Activated CD4-positive, alpha-beta T cell treated with anti-CD3 and anti-CD28 coated beads, Interleukin-2, amount 50 U/mL, for 16 hours (primary cell): Measurements from ENCODE around the gene CROCC.
"Not testable (repeated sequence)": the region's sequence is repeated elsewhere in the genome, so short reads cannot be mapped to it uniquely, and the experiment has no call there.

ENCODE experiments used
- DNase-seq: peaks from one replicate; pipeline ENCODE4 v3.0.0-alpha.2; 2020

Gene CROCC, protein sequence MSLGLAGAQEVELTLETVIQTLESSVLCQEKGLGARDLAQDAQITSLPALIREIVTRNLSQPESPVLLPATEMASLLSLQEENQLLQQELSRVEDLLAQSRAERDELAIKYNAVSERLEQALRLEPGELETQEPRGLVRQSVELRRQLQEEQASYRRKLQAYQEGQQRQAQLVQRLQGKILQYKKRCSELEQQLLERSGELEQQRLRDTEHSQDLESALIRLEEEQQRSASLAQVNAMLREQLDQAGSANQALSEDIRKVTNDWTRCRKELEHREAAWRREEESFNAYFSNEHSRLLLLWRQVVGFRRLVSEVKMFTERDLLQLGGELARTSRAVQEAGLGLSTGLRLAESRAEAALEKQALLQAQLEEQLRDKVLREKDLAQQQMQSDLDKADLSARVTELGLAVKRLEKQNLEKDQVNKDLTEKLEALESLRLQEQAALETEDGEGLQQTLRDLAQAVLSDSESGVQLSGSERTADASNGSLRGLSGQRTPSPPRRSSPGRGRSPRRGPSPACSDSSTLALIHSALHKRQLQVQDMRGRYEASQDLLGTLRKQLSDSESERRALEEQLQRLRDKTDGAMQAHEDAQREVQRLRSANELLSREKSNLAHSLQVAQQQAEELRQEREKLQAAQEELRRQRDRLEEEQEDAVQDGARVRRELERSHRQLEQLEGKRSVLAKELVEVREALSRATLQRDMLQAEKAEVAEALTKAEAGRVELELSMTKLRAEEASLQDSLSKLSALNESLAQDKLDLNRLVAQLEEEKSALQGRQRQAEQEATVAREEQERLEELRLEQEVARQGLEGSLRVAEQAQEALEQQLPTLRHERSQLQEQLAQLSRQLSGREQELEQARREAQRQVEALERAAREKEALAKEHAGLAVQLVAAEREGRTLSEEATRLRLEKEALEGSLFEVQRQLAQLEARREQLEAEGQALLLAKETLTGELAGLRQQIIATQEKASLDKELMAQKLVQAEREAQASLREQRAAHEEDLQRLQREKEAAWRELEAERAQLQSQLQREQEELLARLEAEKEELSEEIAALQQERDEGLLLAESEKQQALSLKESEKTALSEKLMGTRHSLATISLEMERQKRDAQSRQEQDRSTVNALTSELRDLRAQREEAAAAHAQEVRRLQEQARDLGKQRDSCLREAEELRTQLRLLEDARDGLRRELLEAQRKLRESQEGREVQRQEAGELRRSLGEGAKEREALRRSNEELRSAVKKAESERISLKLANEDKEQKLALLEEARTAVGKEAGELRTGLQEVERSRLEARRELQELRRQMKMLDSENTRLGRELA (N-terminal part only)

DNA sequence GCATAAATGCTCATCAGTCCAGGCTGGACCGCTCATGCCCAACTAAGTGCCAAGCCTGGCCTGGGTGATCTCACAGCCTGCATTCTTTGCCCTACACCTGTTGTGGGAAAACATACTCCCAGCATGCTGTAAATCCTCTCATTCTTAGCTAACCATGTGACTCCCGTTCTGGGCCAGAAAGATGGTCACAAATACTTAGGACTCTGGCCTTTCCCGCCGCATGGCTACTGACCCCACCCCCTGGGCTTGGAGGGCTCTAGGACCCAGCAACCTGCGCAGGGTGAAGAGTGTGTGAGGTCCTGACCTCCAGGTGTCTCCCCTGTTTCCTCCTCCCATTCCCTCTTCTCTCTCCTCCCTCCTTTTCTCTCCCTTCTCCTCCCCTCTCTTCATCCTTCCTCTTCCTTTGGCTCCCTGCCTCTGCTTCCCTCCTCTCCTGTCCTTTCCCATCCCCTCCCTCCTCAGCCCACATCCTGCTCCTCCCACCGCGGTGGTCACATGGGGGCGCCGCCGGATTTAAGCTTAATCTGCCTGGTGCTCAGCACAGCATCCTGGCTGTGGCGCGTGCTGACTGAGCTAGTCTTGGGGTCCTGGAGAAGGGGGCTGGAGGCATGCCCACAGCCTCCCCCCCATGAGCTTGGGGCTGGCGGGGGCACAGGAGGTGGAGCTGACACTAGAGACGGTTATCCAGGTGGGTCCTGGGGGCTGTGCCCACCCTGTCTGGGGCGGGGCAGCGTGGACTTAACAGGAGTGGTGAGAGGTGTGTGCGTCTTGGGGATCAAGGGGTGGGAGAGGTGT, at the start of gene CROCC:
TSS of gene CROCC (plus strand) at position 541 of the 795 bp plus-strand sequence. CDS start at position 629, 88 bp downstream.
- DNase-seq: no peak

DNA sequence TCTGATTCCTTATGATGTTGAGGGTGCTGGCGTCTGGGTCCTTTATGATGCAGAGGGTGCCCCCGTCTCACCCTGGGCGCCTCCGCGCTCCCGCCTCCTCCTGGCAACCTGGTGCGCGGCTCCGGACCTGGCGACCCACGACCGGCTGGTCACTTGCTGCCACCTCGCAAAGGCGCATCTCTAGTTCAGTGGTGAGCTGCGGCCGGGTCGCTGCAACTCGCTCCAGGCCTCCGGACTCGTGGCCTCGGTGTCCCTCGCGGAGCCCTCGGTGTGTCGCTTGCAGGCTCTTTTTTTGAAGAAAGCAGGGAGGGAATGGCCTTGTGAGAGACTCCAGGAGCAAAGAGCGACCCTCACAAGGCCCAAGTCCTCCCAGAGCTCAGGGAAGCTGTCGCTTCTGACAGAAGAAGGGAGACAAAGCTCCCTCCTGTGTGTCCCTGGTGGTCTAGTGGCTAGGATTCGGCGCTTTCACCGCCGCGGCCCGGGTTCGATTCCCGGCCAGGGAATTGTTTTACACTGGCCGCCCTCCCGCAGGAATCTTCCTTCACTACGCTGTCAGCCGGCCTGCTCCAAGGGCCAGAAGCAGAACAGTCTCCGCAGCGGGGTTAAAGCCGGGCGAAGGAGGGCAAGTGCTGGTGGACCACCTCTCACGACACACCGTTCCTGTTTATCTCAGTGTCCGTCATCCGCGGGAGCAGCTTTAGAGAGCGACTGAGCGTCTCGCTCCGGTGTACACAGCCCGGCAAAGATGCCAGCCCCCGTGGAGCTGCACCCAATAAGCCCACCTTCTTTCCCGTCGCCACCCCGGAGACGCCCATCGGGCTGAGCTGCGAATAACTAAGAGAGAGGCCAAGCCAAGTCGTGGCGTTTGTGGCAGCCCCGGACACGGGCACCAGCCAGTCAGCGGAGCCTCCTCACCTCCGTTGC, 49.3 kb upstream of the CROCC start:
- DNase-seq: peak; percentile 89

DNA sequence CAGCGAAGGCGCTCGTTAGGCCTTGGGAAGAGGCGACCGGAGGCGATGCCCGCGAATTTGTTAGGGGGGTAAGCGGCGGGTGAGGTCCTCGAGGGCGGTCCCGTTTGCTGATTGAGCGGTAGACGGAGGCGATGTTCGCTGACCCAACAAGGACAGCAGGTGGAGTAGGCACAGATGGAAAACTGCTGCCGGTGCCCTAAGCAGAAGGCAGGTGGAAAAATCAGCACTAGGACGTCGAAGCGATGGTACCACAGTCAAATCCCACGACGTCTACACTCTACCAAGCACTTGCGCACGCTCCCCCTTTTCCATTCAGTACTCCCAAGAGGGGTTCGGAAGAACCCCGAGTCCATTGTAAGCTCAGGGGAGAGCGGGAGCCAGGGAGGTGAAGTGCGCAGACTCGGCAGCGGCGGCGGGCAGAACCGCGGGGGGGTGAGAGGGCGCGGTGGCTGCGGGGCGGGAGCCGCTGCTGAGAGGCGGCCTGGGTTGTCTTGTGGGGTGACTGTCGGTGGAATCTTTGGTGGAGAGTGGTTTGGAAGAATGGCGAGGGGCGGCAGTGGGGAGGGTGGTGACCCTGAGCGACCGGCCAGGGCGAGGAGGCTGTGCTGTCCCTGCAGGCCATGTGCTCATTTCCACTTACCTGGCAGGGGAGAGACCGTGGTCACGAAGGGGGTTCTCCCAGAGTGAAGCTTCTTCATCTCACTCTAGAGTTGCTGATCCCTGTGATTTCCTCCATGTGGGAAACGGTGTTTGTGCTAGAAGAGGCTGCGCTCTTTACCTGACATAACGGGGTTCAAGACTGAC, 48.5 kb upstream of the CROCC start:
- DNase-seq: peak; percentile 22

DNA sequence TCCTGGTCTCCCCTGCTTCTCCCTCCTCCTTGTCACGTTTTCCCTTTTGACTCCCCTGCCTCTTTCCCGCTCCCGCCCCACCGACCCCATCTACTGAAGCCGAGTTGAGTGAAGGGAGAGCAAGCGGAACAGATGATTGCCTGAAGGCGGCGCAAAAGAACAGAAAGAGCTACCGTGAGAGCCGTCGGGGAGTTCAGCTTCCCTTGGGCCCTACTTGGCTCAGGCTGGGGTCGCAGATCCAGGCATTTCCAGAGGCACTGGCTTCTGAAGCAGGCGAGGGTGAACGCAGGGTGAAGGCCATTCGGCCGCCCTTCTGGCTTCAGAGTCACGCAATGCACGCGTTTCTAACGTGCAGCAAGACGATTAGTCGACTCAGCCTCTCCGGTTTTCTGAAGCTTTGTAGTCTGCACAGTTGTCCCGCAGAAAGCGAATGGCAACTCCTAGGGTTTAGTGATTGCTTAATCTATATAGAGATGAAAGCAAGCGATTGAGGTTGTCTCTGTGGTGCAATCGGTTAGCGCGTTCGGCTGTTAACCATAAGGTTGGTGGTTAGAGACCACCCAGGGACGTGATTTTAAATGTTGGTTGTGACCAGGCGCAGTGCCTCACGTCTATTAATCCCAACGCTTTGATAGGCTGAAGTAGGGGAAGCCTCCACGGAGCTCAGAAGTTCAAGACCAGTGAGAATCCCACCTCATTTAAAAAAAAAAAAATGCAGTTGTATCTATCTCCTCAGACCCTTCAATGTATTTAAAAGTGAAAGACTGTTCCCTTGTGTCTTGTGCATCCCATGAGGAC, 46.6 kb upstream of the CROCC start:
- not testable (repeated sequence) for DNase-seq

DNA sequence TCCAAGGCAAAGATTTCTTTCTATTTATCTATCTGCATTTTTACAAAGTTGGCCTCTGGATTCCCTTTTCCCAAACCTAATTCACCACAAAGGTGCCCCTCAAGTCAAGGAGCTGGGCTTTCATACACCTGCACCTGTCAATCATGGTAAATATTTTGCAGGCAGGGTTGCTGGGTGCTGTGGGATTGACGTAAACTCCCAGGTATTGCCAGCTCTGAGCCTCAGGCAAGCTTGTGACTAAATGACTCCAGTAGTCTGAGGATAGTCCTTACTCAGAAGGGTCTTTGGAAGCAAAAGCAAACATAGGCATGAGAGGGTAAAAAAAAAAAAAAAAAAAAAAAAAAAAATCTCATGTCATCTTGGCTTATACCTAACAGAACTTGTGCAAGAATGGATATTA, 40.0 kb upstream of the CROCC start:
- DNase-seq: not testable (repeated sequence)

DNA sequence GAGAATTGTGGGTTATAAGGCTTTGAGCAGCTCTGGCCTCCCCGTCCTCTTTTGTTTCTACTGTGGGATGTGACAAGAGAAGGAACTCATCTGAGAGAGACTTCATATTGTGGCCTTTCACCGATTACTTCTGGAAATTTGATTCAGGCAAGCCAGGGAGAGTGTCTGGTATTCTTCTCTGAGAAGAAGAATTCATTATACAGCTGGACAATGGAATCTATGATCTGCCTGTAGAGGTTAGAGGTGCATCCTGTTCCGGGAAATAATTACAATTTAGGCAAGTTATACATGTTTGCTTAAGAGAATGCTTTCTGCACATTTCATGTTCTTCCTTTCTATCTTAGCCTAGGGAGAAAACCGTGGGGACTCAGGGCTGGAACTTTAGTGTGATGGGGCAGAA, 38.7 kb upstream of the CROCC start:
- no peak for DNase-seq

DNA sequence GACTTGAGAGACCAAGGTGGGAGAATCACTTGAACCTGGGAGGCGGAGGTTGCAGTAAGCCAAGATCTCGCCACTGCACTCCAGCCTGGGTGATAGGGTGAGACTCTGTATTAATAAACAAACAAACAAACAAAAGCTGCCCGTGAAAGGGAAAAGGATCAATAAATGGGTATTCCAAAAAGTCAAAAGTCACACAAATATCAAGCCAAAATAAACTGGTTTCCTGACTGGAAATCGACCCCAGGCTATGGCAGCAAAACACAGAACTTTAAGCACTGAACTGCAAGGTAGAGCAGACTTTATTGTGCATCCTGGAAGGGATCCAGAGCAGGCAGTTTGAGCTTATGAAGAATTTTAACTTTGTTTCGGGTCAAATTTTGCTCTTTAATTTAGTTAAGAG, 37.2 kb upstream of the CROCC start:
- DNase-seq: not testable (repeated sequence)

DNA sequence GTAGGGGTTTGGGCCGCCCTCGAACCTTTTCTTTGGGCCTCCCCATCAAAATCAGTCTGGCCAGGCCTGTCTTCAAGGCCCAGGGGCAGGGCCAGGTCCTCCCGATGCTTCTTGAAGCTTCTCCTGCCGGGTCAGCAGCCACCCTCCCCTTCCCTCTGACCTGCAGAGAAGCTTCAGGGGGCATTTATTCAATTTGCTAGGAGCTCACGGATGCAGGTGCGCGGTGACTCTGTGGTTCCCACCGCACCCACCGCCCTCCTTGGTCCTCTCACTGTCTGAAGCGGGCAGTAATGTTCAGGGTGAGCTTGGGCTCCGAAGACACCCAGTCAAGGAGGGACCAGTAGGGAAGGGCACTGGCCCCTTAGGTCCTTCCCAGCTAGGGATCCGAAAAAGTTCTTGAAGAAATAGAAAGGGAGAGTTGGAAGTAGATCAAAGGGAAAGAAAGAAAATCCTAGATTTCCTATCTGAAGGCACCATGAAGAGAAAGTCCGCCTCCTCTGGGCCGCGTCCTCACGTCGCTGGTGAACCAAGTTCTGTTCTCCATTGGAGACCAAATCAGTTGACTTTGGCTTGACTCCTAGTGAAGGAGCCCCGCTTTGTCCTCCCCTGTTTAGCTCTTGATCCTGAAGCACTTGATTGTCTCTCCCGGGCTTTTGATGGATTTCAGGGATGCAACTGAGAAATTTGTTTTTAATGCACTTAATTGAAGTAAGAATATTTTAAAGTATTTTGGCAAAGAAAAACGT, 34.7 kb upstream of the CROCC start:
- DNase-seq: no peak

DNA sequence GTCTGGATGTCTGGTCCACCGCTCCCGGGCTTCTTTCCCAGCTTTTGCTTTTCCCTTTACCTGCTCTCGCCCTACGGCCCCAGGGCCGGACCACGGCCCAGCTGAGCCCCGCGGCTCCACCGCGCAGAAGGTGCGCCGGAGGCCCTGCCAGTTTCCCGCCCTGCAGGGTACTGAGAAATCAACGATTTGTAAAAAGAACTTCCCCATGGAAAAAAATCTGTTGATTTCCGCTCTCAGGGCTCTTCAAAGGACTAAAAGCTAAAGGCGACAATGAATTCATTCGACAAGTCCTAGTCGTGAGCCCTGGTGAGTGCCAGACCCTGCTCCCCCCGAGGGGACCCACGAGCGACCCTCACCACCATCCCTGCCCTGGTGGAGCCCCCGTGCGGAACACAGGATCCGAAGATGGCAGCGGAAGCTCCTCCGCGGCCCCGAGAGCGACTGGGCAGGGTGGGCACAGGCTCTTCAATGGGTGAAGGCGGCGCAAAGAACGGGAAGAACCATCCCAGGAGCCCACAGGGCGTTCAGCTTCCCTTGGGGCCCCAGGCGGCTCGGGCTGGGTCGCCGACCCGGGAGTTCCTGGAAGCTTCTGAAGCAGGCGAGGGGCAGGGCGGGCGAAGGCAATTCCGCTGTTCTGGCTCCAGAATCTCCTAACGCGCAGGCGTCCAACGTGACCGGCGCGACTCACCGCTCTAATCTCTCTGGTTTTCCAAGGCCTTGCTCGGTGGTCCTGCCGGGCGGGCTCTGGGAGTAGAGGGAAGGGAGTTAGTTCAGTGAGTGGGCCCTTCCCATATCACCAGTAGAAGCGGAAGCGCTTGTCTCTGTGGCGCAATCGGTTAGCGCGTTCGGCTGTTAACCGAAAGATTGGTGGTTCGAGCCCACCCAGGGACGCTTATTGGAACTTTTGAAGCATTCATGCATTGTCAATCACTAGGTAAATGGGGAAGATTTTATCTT, 32.6 kb upstream of the CROCC start:
- peak; percentile 86 for DNase-seq

DNA sequence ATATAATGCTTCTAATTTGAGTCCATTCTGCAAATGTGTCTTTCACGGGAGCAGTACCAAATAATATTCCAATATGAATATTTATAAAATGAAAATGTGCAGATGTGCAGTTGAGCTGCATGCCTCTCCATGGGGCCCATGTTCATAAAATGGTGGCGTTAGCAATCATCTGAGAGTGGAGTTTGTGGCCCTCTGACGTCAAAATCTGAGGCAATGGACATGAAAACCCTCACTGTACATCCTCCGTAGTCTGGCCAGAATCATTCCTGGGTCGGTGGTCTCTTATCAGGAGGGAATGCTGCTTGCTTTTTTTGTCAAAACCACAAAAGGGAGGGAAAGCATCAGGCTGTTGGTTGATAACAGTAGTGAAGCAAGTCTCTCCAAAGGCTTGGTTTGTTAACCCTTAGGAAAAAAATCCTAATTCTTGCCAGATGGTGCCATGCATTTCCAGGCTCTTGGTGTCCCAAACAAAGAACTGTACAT, 31.2 kb upstream of the CROCC start:
- DNase-seq: not testable (repeated sequence)

DNA sequence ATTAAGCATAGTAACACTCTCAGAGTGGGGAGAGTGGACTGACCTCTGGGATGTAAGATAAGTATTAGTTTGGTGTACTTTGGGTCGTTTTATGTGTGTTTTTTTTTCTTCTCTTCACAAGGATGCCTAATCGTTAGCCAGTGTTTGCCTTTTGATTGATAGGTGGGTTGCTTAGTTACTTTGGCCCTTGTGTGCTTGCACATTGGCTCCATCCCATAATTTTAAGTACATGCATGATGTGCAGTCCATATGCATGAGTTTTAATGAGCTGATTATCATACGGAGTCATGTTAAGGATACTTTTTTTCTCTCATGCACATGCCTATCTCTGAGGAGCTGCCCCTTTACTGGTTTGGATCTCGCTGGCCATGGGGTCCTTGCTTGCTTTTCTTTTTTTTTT, 30.7 kb upstream of the CROCC start:
- DNase-seq: not testable (repeated sequence)

DNA sequence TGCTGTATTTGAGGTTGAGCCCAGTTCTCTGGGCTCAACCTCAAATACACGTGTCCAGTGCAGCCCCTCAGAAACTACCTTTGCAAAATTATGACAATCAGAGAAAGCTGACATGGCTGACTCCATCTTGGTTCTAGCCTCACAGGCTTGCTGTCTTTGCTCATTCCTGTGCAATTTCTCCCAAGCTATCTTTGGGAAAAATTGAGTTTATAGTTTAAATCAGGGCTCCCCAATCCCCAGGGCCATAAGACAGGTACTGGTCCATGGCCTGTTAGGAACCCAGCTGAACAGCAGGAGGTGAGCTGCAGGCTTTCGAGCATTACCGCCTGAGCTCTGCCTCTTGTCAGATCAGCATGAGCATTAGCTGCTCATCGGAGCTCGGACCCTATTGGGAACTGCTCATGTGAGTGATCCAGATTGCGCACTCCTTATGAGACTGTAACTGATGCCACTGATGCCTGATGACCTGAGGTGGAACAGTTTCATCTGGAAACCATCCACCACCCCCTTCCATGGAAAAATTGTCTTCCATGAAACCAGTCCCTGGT, 28.7 kb upstream of the CROCC start:
- DNase-seq: not testable (repeated sequence)

DNA sequence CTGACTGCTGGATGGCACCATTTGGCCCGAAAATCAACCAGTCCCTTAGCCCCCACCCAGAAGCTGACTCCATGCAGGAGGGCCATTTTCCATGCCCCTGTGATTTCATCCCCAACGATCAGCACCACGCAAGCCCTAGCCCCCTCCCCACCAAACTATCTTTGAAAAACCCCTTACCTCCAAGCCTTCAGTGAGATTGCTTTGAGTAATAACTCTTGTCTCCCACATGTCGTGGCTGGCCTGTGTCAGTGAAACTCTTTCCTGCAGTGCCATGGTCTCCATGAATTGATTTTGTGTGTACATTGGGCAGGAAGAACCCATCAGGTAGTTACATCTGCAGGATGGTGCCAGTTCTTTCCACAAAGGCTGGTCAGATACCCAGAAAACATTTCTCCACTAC, 27.9 kb upstream of the CROCC start:
- not testable (repeated sequence) for DNase-seq

DNA sequence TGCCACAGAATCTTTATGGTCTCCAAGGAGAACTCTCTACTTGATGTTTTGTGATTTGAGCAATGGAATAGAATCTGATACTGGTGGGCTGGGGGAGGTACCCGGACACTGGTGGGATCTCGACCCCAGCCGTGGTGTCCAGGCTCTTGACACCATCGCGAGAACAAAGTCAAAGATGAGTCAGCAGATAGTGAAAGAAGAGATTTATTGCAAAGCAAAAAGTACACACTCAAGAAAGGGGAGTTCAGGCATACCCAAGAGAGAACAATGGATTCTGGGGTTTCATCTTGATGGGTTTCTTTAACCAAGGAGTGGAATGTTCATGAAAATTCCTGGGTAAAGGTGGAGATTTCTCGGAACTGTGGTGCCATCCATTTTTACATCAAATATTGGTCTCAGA, 27.4 kb upstream of the CROCC start:
- DNase-seq: not testable (repeated sequence)

DNA sequence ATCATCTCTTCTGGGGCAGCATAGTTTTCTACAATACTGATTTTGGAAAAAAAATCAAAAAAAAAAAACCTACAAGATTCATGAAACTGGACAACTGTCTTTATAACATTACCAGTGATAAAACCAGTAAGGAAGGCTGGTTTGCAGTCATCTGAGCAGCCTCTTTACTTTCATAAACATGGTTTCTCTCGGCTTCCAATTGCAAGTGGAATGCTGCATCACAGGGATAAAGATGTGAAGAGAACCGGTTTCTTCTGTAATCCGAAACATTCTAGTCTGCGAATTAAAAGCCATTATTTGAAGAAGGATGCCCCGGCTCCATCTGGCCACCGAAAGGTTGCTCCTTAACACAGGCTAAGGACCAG, 26.5 kb upstream of the CROCC start:
- DNase-seq: not testable (repeated sequence)

DNA sequence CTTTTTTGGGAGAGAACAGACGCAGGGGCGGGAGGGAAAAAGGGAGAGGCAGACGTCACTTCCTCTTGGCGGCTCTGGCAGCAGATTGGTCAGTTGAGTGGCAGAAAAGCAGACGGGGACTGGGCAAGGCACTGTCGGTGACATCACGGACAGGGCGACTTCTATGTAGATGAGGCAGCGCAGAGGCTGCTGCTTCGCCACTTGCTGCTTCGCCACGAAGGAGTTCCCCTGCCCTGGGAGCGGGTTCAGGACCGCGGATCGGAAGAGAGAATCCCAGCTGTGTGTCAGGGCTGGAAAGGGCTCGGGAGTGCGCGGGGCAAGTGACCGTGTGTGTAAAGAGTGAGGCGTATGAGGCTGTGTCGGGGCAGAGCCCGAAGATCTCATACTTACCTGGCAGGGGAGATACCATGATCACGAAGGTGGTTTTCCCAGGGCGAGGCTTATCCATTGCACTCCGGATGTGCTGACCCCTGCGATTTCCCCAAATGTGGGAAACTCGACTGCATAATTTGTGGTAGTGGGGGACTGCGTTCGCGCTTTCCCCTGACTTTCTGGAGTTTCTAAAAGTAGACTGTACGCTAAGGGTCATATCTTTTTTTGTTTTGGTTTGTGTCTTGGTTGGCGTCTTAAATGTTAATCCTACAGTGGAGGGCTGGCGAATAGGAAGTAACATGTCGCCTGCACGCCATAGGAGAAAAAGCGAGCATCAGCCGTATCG, 26.0 kb upstream of the CROCC start, which contains the start of gene RNU1-2:
TSS of gene RNU1-2 (plus strand) at position 383 of the 718 bp plus-strand sequence.
- peak; percentile 97 for DNase-seq
